RWPE1 (cell line): ENCODE measurements around the gene NAA16.
"Not testable (repeated sequence)": the region's sequence is repeated elsewhere in the genome, so short reads cannot be mapped to it uniquely, and the experiment has no call there.

Experiments used
- CTCF ChIA-PET: fragments of 350-600 bp; sonication (Branson Sonifier 250); formaldehyde crosslinking; extraction: SDS; loops from one replicate; lab custom pipeline; 2021; lab: Yijun Ruan, JAX
- POLR2A ChIA-PET: fragments of 400-600 bp; formaldehyde crosslinking; extraction: SDS; loops from one replicate; lab custom pipeline; 2020; ENCODE audit warnings: antibody characterized with exemption; ENCODE audit not compliant: low non-redundant PET; lab: Yijun Ruan, JAX
- DNase-seq: peaks from one replicate; pipeline ENCODE4 v3.0.0; 2012; ENCODE audit warnings: low spot score
- H3K27ac ChIP-seq: fragments of 450-650 bp; 2 replicates; pipeline ENCODE4 v1.5.1; 2017
- TF ChIP-seq, protein P1 (sequence below): fragments of 450-650 bp; conservative IDR thresholded peaks from 2 replicates; pipeline ENCODE4 v1.5.1; 2017; ENCODE audit warnings: low read depth, mild to moderate bottlenecking

NAA16 gene

DNA sequence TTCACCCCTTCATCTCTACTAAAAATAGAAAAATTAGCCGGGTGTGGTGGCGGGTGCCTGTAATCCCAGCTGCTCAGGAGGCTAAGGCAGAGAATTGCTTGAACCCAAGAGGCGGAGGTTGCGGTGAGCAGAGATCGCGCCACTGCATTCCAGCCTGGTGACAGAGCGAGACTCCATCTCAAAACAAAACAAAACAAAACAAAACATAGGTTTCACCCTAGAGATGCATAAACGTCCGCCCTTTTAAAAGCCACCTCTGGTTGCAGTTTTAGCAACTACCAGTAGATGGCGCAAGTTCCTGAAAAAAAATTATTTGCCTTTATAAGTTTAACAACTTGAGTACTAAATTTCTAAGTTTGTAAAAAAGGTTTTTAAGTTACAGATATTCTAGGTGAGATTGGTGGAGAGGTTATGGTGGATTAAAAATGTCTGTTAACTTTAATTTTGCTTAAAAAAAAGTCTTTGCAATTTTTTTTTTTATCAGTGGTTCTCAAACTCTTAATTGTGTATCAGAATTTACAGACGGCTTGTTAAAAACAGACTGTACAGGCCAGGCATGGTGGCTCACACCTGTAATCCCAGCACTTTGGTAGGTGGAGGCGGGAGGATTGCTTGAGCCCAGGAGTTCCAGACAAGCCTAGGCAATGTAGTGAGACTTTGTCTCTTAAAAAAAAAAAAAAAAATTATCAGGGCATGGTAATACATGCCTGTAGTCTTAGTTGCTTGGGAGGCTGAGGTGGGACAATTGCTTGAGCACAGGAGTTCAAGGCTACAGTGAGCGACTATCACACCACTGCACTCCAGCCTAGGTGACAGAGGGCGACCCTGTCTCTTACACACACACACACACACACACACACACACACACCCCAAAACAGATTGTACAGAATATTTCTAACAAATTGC is 42.1 kb downstream of the NAA16 start:
- CTCF ChIA-PET: interaction anchor here (0.6 to 0.7 kb wide), 2 partner anchors 135 to 754 kb away, joined by 4 read pairs; no protein-coding TSS in a partner anchor
- TF ChIP-seq, protein P1, sequence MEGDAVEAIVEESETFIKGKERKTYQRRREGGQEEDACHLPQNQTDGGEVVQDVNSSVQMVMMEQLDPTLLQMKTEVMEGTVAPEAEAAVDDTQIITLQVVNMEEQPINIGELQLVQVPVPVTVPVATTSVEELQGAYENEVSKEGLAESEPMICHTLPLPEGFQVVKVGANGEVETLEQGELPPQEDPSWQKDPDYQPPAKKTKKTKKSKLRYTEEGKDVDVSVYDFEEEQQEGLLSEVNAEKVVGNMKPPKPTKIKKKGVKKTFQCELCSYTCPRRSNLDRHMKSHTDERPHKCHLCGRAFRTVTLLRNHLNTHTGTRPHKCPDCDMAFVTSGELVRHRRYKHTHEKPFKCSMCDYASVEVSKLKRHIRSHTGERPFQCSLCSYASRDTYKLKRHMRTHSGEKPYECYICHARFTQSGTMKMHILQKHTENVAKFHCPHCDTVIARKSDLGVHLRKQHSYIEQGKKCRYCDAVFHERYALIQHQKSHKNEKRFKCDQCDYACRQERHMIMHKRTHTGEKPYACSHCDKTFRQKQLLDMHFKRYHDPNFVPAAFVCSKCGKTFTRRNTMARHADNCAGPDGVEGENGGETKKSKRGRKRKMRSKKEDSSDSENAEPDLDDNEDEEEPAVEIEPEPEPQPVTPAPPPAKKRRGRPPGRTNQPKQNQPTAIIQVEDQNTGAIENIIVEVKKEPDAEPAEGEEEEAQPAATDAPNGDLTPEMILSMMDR: peak; percentile 84
- H3K27ac ChIP-seq: peak overlapping the region; percentile 57
- DNase-seq: peak; percentile 45
- POLR2A ChIA-PET: no interaction called here

DNA sequence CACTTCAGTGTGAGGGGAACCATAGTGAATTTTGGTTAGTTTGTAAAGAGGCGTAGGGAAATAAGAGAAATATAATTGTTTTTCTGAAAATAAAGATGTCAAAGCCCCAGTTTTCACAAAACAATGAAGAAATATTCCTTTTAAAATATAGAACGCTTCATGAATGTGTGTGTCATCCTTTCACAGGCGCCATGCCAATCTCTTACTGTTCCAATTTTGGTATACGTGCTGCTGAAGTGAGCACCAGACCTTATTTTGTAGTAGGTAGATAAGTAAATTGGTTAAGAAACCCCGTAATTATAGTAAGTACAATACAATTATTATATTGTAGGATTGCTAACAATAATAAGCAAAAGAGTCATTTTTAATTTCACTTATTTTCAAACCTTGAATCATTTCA is 43.3 kb downstream of the NAA16 start:
- ChIA-PET POLR2A (no interaction called here), CTCF (interaction anchor here (0.6 kb wide), 1 partner anchor 1529 kb away, joined by 4 read pairs; no protein-coding TSS in a partner anchor)
- no peak overlapping the region for H3K27ac ChIP-seq
- DNase-seq: no peak
- TF ChIP-seq, protein P1: no peak

DNA sequence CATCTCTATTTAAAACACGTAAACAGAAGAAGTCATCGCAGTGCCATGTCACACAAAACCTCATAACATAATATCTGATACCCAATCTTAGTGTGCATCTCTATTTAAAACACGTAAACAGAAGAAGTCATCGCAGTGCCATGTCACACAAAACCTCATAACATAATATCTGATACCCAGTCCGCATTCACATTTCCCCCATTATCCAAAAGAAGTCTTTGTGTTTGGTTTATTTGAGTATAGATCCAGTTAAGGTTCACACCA is 45.2 kb downstream of the NAA16 start:
- CTCF ChIA-PET, POLR2A ChIA-PET, DNase-seq, H3K27ac ChIP-seq: not testable (repeated sequence)

DNA sequence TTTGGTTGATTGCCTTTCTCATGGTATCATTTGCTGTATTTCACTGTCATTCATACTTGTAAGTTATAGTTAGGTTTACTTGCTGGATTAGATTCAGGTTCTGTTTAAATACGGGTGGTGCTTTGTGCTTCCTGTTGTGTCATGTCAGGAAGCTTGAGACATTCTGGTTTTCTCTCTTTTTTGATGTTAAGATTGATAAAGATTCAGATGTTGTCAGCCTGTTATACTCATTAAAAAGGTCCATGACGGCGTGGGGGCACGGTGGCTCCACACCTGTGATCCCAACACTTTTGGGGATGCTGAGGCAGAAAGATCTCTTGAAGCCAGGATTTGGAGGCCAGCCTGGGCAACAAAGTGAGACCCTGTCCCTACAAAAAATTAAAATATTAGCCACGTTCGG is 45.7 kb downstream of the NAA16 start:
- TF ChIP-seq, protein P1: no peak
- ChIA-PET CTCF (interaction anchor here (0.5 to 0.6 kb wide), 2 partner anchors 293 to 354 kb away, joined by 3 read pairs; no protein-coding TSS in a partner anchor), POLR2A (no interaction called here)
- no peak overlapping the region for H3K27ac ChIP-seq
- no peak for DNase-seq

DNA sequence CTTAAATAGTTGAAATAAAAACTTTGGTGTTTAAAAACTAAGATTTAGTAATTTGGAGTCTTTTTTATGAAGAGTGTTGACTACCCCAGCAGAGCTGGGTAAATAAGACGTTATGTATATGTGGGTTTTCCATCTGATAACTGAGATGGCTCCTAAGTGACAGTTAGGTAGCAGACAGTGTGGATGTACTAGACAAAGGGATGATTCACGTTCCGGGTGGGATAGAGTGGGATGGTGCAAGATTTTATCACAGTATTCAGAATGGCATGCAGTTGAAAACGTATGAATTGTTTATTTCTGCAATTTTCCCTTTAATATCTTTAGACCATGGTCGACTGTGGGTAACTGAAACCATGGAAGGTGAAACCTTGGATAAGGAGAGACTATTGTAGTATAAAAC is 50.4 kb downstream of the NAA16 start:
- CTCF ChIA-PET: interaction anchor here (0.8 kb wide), 1 partner anchor 254 kb away, joined by 5 read pairs; no protein-coding TSS in a partner anchor
- H3K27ac ChIP-seq: no peak overlapping the region
- DNase-seq: no peak
- TF ChIP-seq, protein P1: no peak
- POLR2A ChIA-PET: no interaction called here

DNA sequence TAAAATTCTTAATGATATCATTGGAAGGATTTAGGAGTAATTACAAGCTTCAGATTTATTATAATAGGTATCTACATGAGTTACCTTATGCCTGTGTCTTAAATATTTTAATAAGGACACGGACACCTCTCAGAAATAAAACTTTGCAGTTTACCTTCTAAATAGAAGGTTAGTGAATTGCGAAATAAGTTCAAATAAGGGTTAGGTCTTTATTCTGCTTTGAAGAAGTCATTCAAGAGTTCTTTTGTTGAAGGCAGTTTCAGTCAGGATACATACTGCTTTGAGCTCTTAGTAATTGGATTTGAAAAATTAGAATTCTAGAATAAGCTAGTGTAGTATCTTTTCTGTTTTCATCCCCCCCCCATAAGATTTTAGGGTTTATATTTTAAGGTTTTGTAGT is 53.0 kb downstream of the NAA16 start:
- no peak for DNase-seq
- H3K27ac ChIP-seq: no peak overlapping the region
- TF ChIP-seq, protein P1: no peak
- ChIA-PET CTCF (no interaction called here), POLR2A (no interaction called here)

DNA sequence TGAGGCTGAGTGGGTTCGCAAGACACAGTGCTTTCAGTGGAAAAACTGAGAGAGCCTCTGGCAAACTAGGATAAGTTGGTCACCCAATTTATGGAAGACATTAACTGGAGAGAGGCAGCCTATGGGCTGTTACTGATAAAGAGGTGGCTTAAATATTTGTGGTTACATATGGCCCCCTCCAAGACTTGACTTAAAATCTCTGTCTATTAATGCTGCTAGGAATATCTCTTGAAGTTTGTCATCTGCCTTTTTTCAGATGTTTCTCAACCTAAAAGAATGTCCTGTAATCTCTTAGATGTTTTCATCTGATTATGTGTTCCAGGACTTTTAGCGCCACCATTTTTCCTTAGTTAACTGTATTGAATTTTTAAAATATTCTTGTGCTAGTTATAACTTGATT is 54.6 kb downstream of the NAA16 start:
- CTCF ChIA-PET: no interaction called here
- no peak for DNase-seq
- TF ChIP-seq, protein P1: no peak
- no peak overlapping the region for H3K27ac ChIP-seq
- POLR2A ChIA-PET: no interaction called here
